GOT3 (cell line): Measurements from ENCODE around the gene UBTD1.
"Not testable (repeated sequence)": the region's sequence is repeated elsewhere in the genome, so short reads cannot be mapped to it uniquely, and the experiment has no call there.

ENCODE experiments used
- DNase-seq: peaks from one replicate; lab custom pipeline; 2025; ENCODE audit warnings: mixed read lengths; lab: John Stamatoyannopoulos, UW

UBTD1 gene

DNA sequence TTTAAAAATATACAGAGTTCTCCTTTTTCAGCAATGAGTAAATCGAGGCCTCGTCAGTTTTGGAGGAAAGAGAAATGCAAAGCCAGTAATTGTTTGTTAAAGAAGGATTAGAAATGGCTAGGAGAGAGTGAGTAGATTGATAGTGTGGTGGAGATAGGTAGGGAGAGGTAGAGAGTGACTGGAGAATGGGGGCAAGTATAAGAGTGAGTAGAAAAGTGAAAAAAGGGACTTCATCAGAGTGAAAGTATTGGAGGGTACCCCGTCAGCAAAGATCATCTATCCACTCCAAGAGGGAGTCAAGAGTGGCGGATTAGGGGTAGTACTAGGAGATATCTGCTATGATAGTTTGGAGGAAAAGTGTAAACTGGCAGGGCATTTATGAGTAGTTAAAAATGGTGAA lies 64.6 kb downstream of the UBTD1 start:
- DNase-seq = no peak

- DNase-seq = no peak
These were observed 66.1 kb downstream of the UBTD1 start for GRCh38 chr10:97564776-97565175.

- no peak for DNase-seq
These were observed 67.7 kb downstream of the UBTD1 start for GRCh38 chr10:97566336-97566996.

- DNase-seq = no peak
These were observed 69.2 kb downstream of the UBTD1 start for GRCh38 chr10:97567891-97568290.

DNA sequence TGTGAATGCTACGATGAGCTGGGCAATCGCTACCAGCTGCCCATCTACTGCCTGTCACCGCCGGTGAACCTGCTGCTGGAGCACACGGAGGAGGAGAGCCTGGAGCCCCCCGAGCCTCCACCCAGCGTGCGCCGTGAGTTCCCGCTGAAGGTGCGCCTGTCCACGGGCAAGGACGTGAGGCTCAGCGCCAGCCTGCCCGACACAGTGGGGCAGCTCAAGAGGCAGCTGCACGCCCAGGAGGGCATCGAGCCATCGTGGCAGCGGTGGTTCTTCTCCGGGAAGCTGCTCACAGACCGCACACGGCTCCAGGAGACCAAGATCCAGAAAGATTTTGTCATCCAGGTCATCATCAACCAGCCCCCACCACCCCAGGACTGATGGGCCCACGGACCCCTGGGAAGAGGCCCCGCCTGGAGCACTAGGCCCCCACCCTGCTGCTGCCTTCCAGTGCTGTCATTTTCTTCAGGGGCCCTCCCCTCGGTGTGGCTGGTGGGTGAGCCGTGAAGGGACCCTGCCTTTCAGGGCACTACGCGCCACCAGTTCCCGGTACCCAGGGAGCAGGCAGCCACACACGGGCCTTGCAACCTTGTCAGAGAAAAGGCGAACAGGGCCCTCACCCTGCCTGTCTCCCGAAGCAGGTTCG lies 71.5 kb downstream of the UBTD1 start:
- DNase-seq = no peak

DNA sequence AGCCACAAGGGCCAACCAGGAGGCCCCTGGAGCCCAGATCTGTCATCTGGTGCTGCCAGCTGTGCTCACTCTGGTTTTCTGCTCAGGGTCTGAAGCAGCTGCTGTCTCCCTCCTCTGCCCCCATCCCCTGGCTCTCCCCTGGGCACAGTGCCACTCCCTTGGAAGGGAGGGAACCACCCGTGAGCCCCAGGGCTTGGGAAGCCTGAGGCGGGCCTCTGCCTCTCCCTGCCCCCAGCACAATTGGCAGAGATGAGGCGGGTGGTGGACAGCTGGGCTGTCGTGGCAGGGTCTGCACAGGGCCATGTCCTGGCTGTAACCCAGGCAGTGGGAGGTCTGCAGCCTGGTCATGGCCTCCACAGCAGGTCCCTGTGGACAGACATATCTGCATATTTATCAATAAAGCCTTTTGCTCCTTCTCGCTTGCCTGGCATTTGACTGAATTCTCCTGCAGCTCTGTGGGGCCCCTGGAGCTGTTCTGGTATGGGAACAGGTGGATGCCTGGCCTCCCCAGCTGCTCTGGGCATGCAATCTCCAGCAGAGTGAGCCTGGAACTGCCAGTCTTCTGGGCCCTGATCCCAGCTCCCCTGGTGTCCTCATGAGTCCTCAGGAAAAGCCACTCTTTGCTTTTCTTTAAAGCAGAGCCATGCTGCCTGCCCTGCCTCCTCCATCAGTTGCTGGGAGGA lies 72.2 kb downstream of the UBTD1 start:
- no peak for DNase-seq

DNA sequence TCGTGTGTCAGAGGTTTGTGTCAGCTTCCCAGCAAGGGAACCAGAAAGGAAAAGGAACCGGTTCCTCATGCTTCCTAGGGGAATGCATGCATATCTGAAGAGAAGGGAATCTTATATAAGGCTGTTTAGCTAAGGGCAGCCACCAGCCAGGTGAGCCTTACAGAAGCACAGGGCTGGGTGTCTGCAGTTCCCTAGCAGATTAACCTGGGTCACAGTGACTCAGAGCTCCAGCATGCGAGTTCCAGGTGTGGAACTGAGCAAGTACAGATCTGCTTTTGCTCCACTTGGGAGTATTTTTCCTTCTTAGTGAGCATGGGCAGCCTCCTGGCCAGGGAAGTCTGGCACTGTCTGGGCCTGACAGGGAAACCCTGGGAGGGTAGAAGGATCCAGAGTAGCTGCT lies 72.9 kb downstream of the UBTD1 start:
- no peak for DNase-seq

DNA sequence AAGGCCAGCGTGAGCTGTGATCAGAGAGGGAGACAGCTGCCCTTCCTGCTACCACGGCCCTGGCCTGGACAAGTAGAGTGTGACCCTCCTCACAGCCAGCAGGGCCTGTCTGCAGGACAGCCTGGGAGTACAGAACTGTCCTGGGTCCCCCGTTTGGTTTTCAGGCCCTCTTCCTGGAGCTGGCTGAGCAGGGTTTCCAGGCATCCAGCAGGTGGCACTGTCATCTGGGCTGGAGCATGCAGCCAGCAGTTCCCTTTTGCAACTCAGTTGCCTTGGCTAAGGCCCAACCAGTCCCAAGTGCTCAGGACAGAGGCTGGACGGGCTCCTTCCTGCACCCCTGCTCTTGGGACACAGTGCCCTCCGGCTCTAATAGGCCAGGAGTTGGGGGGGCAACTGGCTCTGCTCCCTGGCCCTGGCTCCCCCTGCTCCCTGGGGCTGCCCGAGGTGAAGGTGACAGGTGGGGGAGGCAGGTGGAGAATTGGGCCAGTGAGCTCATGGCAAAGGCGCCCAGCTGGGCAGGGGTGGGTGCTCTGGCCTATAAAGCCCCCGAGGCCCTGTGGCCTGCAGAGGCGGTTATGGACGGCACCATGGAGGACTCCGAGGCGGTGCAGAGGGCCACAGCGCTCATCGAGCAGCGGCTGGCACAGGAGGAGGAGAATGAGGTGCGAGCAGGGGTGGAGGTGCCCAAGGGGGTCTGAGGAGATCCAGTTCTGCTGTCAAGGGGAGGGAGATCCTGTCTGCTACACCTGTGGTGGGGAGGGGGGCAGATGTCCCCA lies 73.7 kb downstream of the UBTD1 start, which contains the start of gene ANKRD2:
TSS of gene ANKRD2 (plus strand) at position 566 of the 776 bp plus-strand sequence. CDS start at position 576, 10 bp downstream.
- peak; percentile 36 for DNase-seq

DNA sequence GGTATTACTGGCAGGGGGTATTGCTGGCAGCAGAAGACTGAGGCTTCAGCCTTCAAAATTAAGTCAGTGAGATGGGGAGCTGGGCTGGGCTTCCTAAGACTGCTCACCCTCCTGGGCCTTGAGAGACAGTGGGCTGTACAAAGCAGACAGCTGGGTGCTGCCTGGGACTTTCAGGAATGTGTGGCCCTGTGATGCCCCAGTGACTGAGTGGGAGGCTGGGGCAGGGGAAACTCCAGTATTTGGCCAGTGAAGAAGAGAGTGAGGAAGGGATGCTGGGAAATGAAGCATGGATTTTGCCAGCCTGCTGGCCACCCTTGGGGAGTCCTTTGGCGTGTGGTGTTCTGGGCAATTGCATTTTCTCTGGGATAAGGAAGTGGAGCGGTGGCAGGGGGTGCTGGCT lies 74.3 kb downstream of the UBTD1 start:
- DNase-seq = no peak

DNA sequence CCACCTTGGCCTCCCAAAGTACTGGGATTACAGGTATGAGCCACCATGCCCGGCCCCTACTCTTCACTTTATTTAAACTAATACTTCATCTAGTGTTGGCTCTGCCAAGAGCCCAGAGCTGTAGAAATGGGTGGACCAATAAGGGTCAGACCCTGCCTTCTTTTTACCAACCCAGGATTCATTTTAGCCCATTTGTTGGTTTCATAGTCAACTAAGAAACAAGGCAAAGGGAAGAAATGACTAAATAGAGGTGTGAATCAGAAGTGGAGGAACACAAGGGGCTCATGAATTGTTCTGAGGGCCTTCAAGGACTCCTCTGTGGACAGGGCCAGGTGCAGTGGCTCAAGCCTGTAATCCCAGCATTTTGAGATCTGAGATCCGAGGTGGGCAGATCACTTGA lies 74.9 kb downstream of the UBTD1 start:
- no peak for DNase-seq

DNA sequence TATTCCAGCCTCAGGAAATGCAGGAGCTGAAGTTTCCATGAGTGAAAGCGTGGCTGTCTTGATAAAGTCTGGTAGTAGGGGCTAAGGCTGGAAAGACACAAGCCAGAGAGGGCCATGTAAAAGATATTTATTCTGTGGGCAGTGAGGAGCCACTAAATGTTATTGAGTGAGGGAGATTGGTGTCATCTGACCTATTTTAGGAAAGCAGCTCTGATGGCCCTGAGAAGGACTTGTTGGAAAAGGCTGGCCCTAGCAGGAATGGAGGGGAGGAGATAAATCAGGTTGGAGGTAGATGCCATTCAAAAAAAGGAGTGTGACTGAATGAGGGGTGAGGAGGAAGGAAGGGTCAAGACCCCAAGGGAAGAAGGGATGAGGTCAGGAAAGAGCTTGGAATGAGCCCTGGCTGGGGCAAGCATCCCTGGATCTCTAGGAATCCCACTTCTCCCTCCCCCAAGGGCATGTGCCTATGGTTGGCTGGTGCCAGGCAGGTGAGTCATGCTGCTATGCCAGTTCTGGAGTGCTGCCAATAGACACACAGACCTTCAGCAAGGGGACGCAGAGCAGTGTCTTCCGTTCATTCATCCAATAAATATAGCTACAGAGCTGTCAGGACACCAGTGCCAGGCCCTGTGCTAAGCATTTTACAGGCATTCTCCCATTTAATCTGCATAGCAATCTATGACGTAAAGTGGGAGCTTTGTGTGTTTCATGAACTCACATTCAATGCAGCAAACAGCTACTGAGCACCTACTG lies 75.8 kb downstream of the UBTD1 start:
- DNase-seq = peak; percentile 32

DNA sequence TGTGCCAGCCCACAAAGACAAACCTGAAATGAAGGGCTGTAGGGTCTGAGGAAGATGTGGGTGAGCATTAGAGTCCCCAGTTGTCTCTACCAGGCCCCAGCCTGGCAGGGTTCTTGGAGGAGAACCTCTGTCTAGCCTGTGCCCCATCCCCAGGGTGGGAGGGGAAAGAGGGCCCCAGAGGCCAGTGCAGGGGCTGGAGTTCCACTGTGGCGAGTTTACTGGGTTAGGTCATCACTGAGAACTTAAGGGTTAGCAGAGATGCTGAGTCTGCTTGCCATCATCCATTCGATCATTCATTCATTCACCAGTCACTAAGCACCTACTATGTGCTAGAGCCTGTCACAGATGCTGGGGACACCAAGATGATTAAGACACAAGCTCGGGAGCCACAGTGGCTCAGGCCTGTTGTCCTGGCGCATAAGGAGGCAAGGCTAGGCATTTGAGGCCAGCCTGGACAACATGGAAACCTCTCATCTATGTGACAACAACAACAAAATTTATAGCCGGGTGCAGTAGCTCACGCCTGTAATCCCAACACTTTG lies 76.5 kb downstream of the UBTD1 start:
- no peak for DNase-seq

DNA sequence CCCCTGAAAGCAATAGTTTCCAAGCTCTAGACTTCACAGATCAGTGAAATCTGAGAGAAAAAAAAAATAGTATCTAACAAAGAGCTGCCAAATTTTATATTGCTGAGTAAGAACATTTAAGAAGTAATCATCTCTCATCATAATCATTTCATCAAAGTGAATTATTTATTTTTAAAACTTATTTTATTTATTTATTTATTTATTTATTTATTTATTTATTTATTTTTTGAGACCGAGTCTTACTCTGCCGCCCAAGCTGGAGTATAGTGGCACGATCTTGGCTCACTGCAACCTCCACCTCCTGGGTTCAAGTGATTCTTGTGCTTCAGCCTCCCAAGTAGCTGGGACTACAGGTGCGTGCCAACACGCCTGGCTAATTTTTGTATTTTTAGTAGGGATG lies 77.8 kb downstream of the UBTD1 start:
- not testable (repeated sequence) for DNase-seq

DNA sequence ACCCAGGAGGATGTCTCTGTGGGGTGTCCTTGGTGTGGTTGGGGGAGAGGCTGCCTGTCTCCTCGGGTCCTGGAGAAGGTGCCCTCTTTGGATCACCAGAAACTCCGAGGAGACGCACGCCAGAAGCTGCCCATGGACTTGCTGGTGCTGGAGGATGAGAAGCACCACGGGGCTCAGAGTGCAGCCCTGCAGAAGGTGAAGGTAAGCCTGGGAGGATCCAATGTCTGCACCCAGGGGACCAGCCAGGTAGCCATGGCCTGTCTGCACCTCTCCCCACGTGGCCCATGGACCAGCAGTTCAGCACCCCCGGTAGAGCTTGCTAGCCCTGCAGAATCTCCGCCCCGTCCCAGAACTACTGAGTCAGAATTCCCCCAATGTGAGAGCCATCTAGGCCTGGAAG lies 79.0 kb downstream of the UBTD1 start:
- DNase-seq = no peak

DNA sequence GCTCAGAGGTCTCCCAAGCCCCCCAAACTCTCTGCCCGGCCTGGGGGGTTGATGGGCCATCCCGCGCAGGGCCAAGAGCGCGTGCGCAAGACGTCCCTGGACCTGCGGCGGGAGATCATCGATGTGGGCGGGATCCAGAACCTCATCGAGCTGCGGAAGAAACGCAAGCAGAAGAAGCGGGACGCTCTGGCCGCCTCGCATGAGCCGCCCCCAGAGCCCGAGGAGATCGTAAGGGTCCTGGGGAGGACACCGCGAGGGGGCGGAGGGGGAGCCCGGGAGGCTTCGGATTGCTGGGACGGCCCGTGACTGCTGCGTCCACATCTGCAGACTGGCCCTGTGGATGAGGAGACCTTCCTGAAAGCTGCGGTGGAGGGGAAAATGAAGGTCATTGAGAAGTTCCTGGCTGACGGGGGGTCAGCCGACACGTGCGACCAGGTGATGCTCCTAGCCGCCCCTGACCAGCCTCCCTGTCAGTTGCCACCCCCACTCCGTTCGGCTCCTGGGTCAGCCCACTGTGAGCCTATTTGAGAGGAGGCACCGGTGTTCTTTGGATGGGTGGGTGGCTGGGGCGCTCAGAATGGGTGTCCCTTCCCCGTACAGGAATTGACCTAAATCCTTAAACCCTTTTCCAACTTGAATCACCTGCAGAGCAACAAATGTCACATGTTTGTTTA lies 79.6 kb downstream of the UBTD1 start:
- no peak for DNase-seq

GRCh38 chr10:97580421-97581367 lies 82.0 kb downstream of the UBTD1 start:
- no peak for DNase-seq

DNA sequence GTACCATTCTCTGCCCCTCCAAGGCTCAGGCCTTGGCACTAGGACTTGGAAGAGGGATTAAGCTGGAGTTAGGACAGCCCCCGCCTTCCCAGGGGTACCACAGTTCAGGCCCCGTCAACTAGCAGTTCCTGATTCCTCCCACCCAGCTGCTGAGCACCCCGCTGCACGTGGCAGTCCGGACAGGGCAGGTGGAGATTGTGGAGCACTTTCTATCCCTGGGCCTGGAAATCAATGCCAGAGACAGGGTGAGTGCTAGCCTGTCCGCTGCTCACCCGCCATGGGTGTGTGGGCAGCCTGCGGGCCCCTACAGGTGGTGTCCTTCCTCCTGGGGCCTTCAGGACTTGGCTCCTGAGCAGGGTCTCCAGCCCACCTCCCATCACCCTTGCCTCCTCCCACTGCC lies 83.4 kb downstream of the UBTD1 start:
- no peak for DNase-seq

DNA sequence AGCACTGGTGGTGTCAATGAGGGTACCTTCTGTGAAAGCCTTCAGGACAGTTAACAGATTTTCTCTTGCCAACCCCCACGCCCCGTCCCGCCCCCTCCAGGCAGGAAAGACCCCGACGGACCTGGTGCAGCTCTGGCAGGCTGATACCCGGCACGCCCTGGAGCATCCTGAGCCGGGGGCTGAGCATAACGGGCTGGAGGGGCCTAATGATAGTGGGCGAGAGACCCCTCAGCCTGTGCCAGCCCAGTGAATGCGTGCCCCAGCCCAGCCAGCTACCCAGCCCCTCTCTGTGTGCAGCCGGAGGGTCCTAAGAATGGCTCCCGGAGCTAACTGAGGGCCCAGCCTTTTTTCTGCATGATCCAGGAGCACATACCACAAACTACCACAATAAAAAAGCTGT lies 84.8 kb downstream of the UBTD1 start:
- no peak for DNase-seq

GRCh38 chr10:97584060-97584797 lies 85.5 kb downstream of the UBTD1 start, which contains the start of gene HOGA1:
Gene HOGA1, plus strand, starts transcription at chr10:97584389. Its CDS starts 315 bp downstream, at chr10:97584704.
- peak; percentile 68 for DNase-seq
